Activated CD8-positive, alpha-beta memory T cell treated with anti-CD3 and anti-CD28 coated beads, Interleukin-2, amount 10 ng/mL, durations not matched to agents 7 days and 5 days (primary cell): ENCODE measurements around the gene PPARG. TPM values are rescaled to one million over a fixed set of nuclear protein-coding genes. Genes with fewer than 3 reads are reported as not detected.

Source experiments
- ATAC-seq: fragments of 150-1000 bp; cut with Tn5 transposase; one replicate; pipeline ENCODE4 v1.10.0; 2021; ENCODE audit warnings: moderate library complexity
- CTCF ChIA-PET: fragments of 350-600 bp; sonication (Branson Sonifier 250); formaldehyde crosslinking; loops from one replicate; lab custom pipeline; 2021; ENCODE audit warnings: antibody characterized with exemption; lab: Charles Lee
- DNase-seq: peaks from one replicate; pipeline ENCODE4 v3.0.0-alpha.2; 2020
- H3K27ac Mint-ChIP-seq: one replicate; pipeline ENCODE4 v1.8.0; 2021; ENCODE audit warnings: mild to moderate bottlenecking, mixed read lengths
- H3K27me3 Mint-ChIP-seq: one replicate; pipeline ENCODE4 v1.8.0; 2021; ENCODE audit warnings: mixed read lengths
- H3K36me3 Mint-ChIP-seq: one replicate; pipeline ENCODE4 v1.8.0; 2021; ENCODE audit warnings: mild to moderate bottlenecking, mixed read lengths
- H3K4me1 Mint-ChIP-seq: one replicate; pipeline ENCODE4 v1.8.0; 2021; ENCODE audit warnings: mixed read lengths
- H3K4me3 Mint-ChIP-seq: one replicate; pipeline ENCODE4 v1.8.0; 2021; ENCODE audit warnings: mild to moderate bottlenecking, moderate library complexity, mixed read lengths
- H3K9me3 Mint-ChIP-seq: one replicate; pipeline ENCODE4 v1.8.0; 2022; ENCODE audit warnings: low read depth, mixed read lengths
- total RNA-seq, 2 experiments: library from RNA; stranded (reverse); gene quantifications; one replicate each; pipeline ENCODE4 v1.2.3, GENCODE V29; 2021

PPARG gene
- total RNA-seq, 2 experiments from 2014 or later = 0.18 to 2.8 TPM

- H3K27me3 Mint-ChIP-seq = peaks cover 23% of the 10 kb centered on the region
- H3K36me3 Mint-ChIP-seq = no peaks in the 10 kb centered on the region
- H3K27ac Mint-ChIP-seq = no peak overlapping the region
- no peak for ATAC-seq
- H3K4me1 Mint-ChIP-seq = no peaks in the 10 kb centered on the region
- no peak overlapping the region for H3K4me3 Mint-ChIP-seq
- no peak for DNase-seq
- CTCF ChIA-PET = no interaction called here
- H3K9me3 Mint-ChIP-seq = no peaks in the 10 kb centered on the region
These were observed 148.3 kb downstream of the PPARG start for GRCh38 chr3:12437221-12437605.

DNA sequence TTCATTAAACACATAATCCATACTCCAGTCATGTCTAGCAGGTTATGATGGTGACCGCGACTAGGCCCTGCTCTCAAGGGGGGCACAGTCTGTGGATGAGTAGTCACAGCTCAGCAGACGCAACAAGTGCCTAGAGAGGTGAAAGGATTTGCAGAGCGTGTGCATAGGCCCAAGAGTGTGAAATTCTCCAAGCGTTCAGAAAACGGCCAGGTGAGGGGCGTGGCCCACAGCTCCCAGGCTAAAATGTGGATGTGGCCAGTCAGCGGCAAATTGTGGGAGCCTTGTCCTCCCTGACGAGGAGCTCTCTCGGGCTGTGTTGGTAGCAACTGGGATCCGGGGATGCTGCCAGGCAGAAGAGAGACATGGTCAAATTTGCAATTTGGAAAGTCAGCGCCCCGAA lies 149.0 kb downstream of the PPARG start:
- ATAC-seq (no peak), DNase-seq (no peak)
- Mint-ChIP-seq H3K4me3 (no peak overlapping the region), H3K4me1 (no peaks in the 10 kb centered on the region), H3K27ac (no peak overlapping the region), H3K9me3 (no peaks in the 10 kb centered on the region), H3K36me3 (no peaks in the 10 kb centered on the region), H3K27me3 (peaks cover 23% of the 10 kb centered on the region)
- CTCF ChIA-PET = interaction anchor here (1.1 kb wide), 1 partner anchor 42 kb away, joined by 3 read pairs; no protein-coding TSS in a partner anchor

DNA sequence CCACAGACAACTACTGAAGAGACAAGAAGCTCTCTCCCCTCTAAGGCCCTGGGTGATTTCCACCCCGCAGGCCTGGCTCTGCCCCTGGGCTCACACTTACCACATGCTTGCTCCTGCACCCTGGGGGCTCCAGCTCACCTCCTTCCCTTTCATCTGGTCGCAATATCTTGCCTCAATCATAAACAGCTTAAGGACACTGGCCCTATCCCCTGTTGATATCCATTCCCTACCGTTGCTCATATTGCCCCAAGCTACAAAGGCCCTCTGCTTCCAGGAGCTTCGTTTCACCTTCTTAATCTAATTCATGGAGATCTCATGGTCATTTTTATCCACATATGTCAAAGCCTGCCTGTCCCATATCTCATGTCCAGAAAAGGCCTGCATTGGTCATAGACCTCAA lies 149.4 kb downstream of the PPARG start:
- no peak overlapping the region for H3K27ac Mint-ChIP-seq
- CTCF ChIA-PET = interaction anchor here (1.1 kb wide), 1 partner anchor 41 kb away, joined by 3 read pairs; no protein-coding TSS in a partner anchor
- no peaks in the 10 kb centered on the region for H3K36me3 Mint-ChIP-seq
- peaks cover 23% of the 10 kb centered on the region for H3K27me3 Mint-ChIP-seq
- H3K4me3 Mint-ChIP-seq = no peak overlapping the region
- no peaks in the 10 kb centered on the region for H3K9me3 Mint-ChIP-seq
- no peaks in the 10 kb centered on the region for H3K4me1 Mint-ChIP-seq
- ATAC-seq (no peak), DNase-seq (no peak)

- no peak for ATAC-seq
- CTCF ChIA-PET = no interaction called here
- H3K9me3 Mint-ChIP-seq = no peaks in the 10 kb centered on the region
- no peak overlapping the region for H3K4me3 Mint-ChIP-seq
- DNase-seq = no peak
- no peak overlapping the region for H3K27ac Mint-ChIP-seq
- H3K27me3 Mint-ChIP-seq = peaks cover 20% of the 10 kb centered on the region
- H3K4me1 Mint-ChIP-seq = no peaks in the 10 kb centered on the region
- no peaks in the 10 kb centered on the region for H3K36me3 Mint-ChIP-seq
These were observed 150.5 kb downstream of the PPARG start for GRCh38 chr3:12439161-12439940.

DNA sequence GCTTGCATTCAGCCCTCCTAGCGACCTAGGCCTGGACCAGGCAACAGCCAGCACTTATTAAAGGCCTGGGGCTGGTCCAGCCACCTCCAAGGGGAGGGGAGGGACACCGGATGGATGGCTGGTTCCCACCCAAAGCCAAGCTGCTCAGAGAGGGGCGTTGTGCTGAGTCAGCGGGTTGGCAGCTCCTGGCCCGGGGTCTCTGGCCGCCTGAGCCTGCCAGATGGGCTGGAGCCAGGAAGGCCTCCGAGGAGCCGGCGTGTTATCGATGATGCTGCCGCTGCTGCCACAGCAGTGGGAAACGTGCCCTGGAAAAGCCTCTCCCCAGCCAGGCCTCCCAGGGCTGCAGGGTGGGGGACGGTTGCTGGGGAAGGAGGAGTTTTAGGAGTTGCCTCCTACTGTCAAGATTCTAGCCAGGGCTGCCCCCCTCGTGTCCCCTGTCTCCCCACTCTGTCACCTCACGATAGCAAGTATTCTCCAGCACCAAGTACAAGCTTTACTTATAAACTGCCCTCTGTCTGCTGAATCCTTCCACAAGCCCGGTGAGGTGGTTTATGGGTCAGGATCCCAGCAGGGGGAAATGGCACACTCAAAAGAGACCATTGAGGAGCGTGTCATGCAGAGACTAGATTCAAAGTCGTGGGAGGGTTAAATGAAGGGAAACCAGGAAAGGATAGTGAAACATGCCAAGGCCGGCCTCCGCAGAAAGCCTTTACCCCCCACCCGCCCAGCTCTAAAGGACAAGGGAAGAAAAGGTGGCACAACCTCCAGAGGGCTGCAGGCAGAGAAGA lies 152.3 kb downstream of the PPARG start:
- no peak for ATAC-seq
- CTCF ChIA-PET = no interaction called here
- no peak for DNase-seq
- no peak overlapping the region for H3K4me3 Mint-ChIP-seq
- no peak overlapping the region for H3K27ac Mint-ChIP-seq
- H3K9me3 Mint-ChIP-seq = no peaks in the 10 kb centered on the region
- peaks cover 7% of the 10 kb centered on the region for H3K27me3 Mint-ChIP-seq
- H3K4me1 Mint-ChIP-seq = no peaks in the 10 kb centered on the region
- no peaks in the 10 kb centered on the region for H3K36me3 Mint-ChIP-seq

- H3K4me1 Mint-ChIP-seq = no peaks in the 10 kb centered on the region
- H3K36me3 Mint-ChIP-seq = no peaks in the 10 kb centered on the region
- no peaks in the 10 kb centered on the region for H3K9me3 Mint-ChIP-seq
- H3K27me3 Mint-ChIP-seq = peaks cover 4% of the 10 kb centered on the region
- ATAC-seq = no peak
- no peak overlapping the region for H3K27ac Mint-ChIP-seq
- no peak for DNase-seq
- CTCF ChIA-PET = no interaction called here
- no peak overlapping the region for H3K4me3 Mint-ChIP-seq
These were observed 154.0 kb downstream of the PPARG start for GRCh38 chr3:12442654-12443501.

- Mint-ChIP-seq H3K9me3 (no peaks in the 10 kb centered on the region), H3K27ac (no peak overlapping the region), H3K27me3 (peaks cover 4% of the 10 kb centered on the region), H3K4me1 (no peaks in the 10 kb centered on the region), H3K4me3 (no peak overlapping the region), H3K36me3 (no peaks in the 10 kb centered on the region)
- ATAC-seq (no peak), DNase-seq (no peak)
- CTCF ChIA-PET = no interaction called here
These were observed 155.1 kb downstream of the PPARG start for GRCh38 chr3:12443781-12444522.

DNA sequence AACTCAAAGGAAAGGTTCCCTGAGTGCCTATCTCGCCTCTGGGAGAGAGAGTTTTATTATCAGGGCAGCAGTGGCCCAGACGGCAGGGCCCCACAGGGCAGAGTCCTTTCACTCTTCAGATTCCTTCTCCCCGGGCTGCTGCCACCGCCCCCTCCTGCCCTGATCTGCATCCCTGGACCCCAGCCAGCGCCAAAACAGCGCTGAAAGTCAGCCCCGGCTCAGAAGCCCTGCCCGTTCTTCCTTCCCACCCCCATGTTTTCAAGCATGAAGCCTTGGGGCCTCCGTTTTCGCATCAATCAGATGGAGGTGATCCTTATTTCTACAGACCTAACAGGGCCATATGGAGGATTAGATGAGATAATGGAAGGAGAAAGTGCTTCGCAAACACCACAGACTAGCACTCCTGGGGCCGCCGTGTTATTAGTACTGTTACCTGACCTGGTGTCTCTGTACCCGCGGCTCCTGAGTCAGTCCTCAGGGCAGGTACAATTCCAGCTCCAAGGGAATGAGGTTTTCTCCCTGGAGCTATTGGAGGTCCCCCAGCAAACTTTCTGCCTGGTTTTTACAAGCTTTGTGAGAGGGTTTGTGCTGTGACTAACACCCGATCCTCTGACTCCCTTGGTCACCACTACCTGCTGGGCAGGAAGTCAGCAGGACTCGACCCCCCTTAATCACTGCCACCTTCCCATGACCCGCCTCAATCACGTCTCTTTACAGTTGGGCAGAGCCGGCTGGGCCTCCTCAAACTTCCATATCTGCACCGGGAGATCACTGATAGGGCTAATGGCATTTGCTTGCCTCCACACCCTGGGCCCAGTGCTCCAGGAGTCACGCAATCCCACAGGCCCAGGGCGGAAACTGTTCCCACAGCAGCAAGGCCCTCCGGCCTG lies 156.0 kb downstream of the PPARG start:
- Mint-ChIP-seq H3K27me3 (peaks cover 4% of the 10 kb centered on the region), H3K4me3 (no peak overlapping the region), H3K9me3 (no peaks in the 10 kb centered on the region), H3K27ac (no peak overlapping the region), H3K36me3 (no peaks in the 10 kb centered on the region), H3K4me1 (no peaks in the 10 kb centered on the region)
- no peak for DNase-seq
- CTCF ChIA-PET = no interaction called here
- ATAC-seq = no peak

DNA sequence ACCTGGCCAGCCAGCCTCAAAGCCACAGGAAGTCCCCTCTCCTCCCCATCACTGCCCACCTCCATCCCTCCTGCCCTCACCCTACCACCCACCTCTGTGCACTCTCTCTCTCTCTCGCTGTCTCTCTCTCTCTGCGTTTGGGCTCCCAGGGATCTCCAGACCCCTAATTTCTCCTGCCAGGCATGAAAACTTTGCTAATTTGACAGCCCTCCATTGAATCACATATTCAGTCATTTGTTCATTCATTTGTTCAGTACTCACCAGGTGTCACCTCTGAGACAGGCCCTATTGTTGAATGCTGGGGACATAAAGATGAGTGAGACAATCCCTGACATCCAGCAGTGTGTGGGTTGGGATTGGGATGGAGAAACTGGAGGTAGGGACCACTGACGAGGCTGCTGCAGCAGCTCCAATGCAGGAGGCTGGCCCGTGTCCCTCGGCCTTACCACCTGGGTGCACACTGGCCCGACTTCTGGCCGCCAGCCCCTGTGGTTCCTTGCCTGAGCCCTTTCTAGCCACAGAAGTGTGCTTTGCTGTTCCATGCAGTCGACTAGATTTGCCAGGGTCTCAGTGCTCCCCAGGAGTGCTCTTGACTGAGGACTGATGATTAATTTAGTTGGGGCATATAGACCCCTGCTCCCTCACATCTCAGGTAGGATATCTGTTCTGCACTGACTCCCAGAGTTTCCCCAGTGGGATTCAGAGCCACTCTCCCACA lies 156.8 kb downstream of the PPARG start:
- Mint-ChIP-seq H3K27me3 (peaks cover 4% of the 10 kb centered on the region), H3K4me3 (no peak overlapping the region), H3K4me1 (no peaks in the 10 kb centered on the region), H3K27ac (no peak overlapping the region), H3K9me3 (no peaks in the 10 kb centered on the region), H3K36me3 (no peaks in the 10 kb centered on the region)
- ATAC-seq (no peak), DNase-seq (no peak)
- CTCF ChIA-PET = no interaction called here

- H3K9me3 Mint-ChIP-seq = no peaks in the 10 kb centered on the region
- H3K4me3 Mint-ChIP-seq = no peak overlapping the region
- H3K27me3 Mint-ChIP-seq = peaks cover 4% of the 10 kb centered on the region
- H3K4me1 Mint-ChIP-seq = no peaks in the 10 kb centered on the region
- DNase-seq (no peak), ATAC-seq (no peak)
- CTCF ChIA-PET = no interaction called here
- H3K27ac Mint-ChIP-seq = no peak overlapping the region
- no peaks in the 10 kb centered on the region for H3K36me3 Mint-ChIP-seq
These were observed 157.4 kb downstream of the PPARG start for GRCh38 chr3:12446298-12446697.

DNA sequence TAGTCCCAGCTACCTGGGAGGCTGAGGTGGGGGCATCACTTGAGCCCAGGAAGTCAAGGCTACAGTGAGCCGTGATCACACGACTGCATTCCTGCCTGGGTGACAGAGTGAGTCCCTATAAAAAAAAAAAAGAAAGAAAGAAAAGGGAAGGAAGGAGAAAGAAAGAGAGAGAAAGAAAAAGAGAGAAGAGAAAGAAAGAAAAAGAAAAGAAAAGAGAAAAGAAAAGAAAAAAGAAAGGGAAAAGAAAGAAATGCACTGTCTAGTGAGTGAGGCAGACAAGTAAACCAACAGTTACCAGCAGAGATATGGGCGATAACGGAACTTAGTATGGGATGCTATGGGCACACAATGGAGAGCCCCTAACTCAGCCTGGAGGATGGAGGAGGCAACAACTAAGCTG lies 158.2 kb downstream of the PPARG start:
- H3K36me3 Mint-ChIP-seq = no peaks in the 10 kb centered on the region
- no peaks in the 10 kb centered on the region for H3K4me1 Mint-ChIP-seq
- no peak for ATAC-seq
- peaks cover 4% of the 10 kb centered on the region for H3K27me3 Mint-ChIP-seq
- CTCF ChIA-PET = no interaction called here
- no peaks in the 10 kb centered on the region for H3K9me3 Mint-ChIP-seq
- H3K27ac Mint-ChIP-seq = no peak overlapping the region
- no peak for DNase-seq
- H3K4me3 Mint-ChIP-seq = no peak overlapping the region
